ENCODE results near the gene ARL4D. TPM values are rescaled to one million over a fixed set of nuclear protein-coding genes. Genes with fewer than 3 reads are reported as not detected.

ARL4D gene
- total RNA-seq, 1 experiment from 2014 or later, result 4.5 TPM

- in situ Hi-C loops (cut with HindIII; ENCODE audit: low pct_unique_long_range_greater_than_20kb, low sequenced_read_pairs), result no loop called here
- Histone ChIP-seq H3K4me3 (ENCODE audit: low read depth in 2 of 2, low read length in 2 of 2) (no peak overlapping the region), H3K27me3 (ENCODE audit: control insufficient read depth, insufficient read depth, low read length) (no peaks in the 10 kb centered on the region), H3K4me1 (ENCODE audit: control insufficient read depth, insufficient read depth, low read length) (no peaks in the 10 kb centered on the region), H3K36me3 (ENCODE audit: control insufficient read depth, insufficient read depth, low read length) (no peaks in the 10 kb centered on the region), H3K27ac (ENCODE audit: low read length) (no peak overlapping the region), H3K9me3 (ENCODE audit: control insufficient read depth, insufficient read depth, low read depth, low read length) (peaks cover 9% of the 10 kb centered on the region; the same call in 1 of the 2 replicates)
- no TSS peak for BruUV-seq (replicated peaks)
- ChIA-PET CTCF (no interaction called here), POLR2A (no interaction called here)
- DNase-seq (ENCODE audit: low read depth, low spot score) (no peak), ATAC-seq (no peak)
- intact Hi-C loops (cut with micrococcal nuclease; ENCODE audit: unreplicated experiment), result no loop called here
- TF ChIP-seq SIN3A (IDR thresholded peaks at IDR 0.05; ENCODE audit: borderline replicate concordance, insufficient read depth, low read depth, low read length) (no peak), POLR2AphosphoS5 (IDR thresholded peaks at IDR 0.05; ENCODE audit: low read depth, low read length) (no peak), CTCF (IDR thresholded peaks at IDR 0.05) (no peak), TCF7L2 (IDR thresholded peaks at IDR 0.05; ENCODE audit: low read depth, low read length) (no peak), REST (IDR thresholded peaks at IDR 0.05; ENCODE audit: insufficient read depth in 1 of 2, low read depth in 2 of 2, low read length in 1 of 2) (no peak)
These were observed 17.6 kb upstream of the ARL4D start for GRCh38 chr17:43381204-43381603.

GRCh38 chr17:43381621-43382020 is 17.2 kb upstream of the ARL4D start:
- no peaks in the 10 kb centered on the region for H3K27me3 ChIP-seq (ENCODE audit: control insufficient read depth, insufficient read depth, low read length)
- TF ChIP-seq POLR2AphosphoS5 (IDR thresholded peaks at IDR 0.05; ENCODE audit: low read depth, low read length) (no peak), REST (IDR thresholded peaks at IDR 0.05; ENCODE audit: insufficient read depth in 1 of 2, low read depth in 2 of 2, low read length in 1 of 2) (no peak), CTCF (IDR thresholded peaks at IDR 0.05) (no peak), TCF7L2 (IDR thresholded peaks at IDR 0.05; ENCODE audit: low read depth, low read length) (no peak), SIN3A (IDR thresholded peaks at IDR 0.05; ENCODE audit: borderline replicate concordance, insufficient read depth, low read depth, low read length) (no peak)
- ATAC-seq, result no peak
- H3K27ac ChIP-seq (ENCODE audit: low read length), result no peak overlapping the region
- DNase-seq (ENCODE audit: low read depth, low spot score), result no peak
- H3K36me3 ChIP-seq (ENCODE audit: control insufficient read depth, insufficient read depth, low read length), result no peaks in the 10 kb centered on the region
- CTCF ChIA-PET, result no interaction called here
- no TSS peak for BruUV-seq (replicated peaks)
- in situ Hi-C loops (cut with HindIII; ENCODE audit: low pct_unique_long_range_greater_than_20kb, low sequenced_read_pairs) (no loop called here), intact Hi-C loops (cut with micrococcal nuclease; ENCODE audit: unreplicated experiment) (no loop called here)
- H3K4me1 ChIP-seq (ENCODE audit: control insufficient read depth, insufficient read depth, low read length), result no peaks in the 10 kb centered on the region
- H3K9me3 ChIP-seq (ENCODE audit: control insufficient read depth, insufficient read depth, low read depth, low read length), result peaks cover 9% of the 10 kb centered on the region; the same call in 1 of the 2 replicates
- no peak overlapping the region for H3K4me3 ChIP-seq (ENCODE audit: low read depth in 2 of 2, low read length in 2 of 2)
- POLR2A ChIA-PET, result no interaction called here

Data from Panc1 (cell line).